K562 (cell line): ENCODE data around the gene ATF5.

Experiments used
- HNRNPUL1 ChIP-seq: fragments of 200-400 bp; formaldehyde crosslinking; IDR thresholded peaks from 2 replicates; pipeline ENCODE4 v1.6.1; 2017; ENCODE audit warnings: low read length
- MBD2 ChIP-seq: sonication (generic); IDR thresholded peaks from 2 replicates; pipeline ENCODE4 v1.6.1; 2016; ENCODE audit warnings: low read depth, borderline replicate concordance
- RAD21 ChIP-seq, 2 experiments: fragments of 250-450 bp in 1 of 2; fragments of 450-650 bp in 1 of 2; sonication (Bioruptor Pico) in 1 of 2; formaldehyde crosslinking in 1 of 2; IDR thresholded peaks in 1 of 2; conservative IDR thresholded peaks in 1 of 2; 2 replicates each; pipeline versions ENCODE4 v1.4.0 to v1.8.0; 2020 to 2022; ENCODE audit warnings: mild to moderate bottlenecking in 2 of 2, moderate library complexity in 1 of 2
- SIRT6 ChIP-seq: IDR thresholded peaks from one replicate; pipeline ENCODE4 v1.6.1; 2012; ENCODE audit warnings: low read depth, mild to moderate bottlenecking, control low read depth, inconsistent platforms, low read length, moderate library complexity
- ZKSCAN1 ChIP-seq: fragments of 150-350 bp; IDR thresholded peaks from 2 replicates; pipeline ENCODE4 v1.6.1; 2016; ENCODE audit warnings: low read depth, low read length
- TF ChIP-seq, protein P1 (sequence below), 3 experiments: IDR thresholded peaks in 2 of 3; conservative IDR thresholded peaks in 1 of 3; 2 replicates each; pipeline ENCODE4 v1.5.1; 2011 to 2012; ENCODE audit warnings: low read length in 3 of 3, mild to moderate bottlenecking in 3 of 3, control low read depth in 2 of 3, improper control_type of control experiment in 1 of 3, inconsistent platforms in 1 of 3, low read depth in 1 of 3, mixed read lengths in 1 of 3, moderate library complexity in 1 of 3; ENCODE audit not compliant: insufficient read depth in 2 of 3

DNA sequence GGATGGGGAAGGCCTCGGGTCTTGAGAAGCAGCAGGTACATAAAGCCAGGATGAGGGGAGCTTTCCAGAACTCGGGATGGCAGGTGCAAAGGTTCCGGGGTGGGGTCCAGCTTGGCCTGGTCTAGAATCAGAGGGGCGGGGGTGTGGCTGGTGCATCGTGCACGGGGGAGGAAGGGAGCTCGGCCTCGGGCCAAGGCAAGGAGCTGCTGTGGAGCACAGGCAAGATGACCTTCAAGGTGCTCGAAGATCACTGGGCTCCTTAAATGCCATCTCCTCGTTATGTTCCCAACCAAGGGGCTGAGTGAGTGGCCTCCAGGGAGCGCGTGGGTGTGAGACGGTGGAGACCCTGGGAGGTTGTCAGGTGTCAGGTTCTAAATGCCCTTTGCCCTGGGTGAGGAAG, 48.1 kb downstream of the ATF5 start:
- TF ChIP-seq MBD2 (no peak), SIRT6 (no peak), HNRNPUL1 (no peak), ZKSCAN1 (no peak), RAD21 (CRISPR knock-in tag; conservative IDR thresholded peaks at IDR 0.05 in 1 of 2, IDR thresholded peaks at IDR 0.05 in 1 of 2) (no peak)
- TF ChIP-seq, protein P1, sequence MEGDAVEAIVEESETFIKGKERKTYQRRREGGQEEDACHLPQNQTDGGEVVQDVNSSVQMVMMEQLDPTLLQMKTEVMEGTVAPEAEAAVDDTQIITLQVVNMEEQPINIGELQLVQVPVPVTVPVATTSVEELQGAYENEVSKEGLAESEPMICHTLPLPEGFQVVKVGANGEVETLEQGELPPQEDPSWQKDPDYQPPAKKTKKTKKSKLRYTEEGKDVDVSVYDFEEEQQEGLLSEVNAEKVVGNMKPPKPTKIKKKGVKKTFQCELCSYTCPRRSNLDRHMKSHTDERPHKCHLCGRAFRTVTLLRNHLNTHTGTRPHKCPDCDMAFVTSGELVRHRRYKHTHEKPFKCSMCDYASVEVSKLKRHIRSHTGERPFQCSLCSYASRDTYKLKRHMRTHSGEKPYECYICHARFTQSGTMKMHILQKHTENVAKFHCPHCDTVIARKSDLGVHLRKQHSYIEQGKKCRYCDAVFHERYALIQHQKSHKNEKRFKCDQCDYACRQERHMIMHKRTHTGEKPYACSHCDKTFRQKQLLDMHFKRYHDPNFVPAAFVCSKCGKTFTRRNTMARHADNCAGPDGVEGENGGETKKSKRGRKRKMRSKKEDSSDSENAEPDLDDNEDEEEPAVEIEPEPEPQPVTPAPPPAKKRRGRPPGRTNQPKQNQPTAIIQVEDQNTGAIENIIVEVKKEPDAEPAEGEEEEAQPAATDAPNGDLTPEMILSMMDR (IDR thresholded peaks at IDR 0.05 in 2 of 3, conservative IDR thresholded peaks at IDR 0.05 in 1 of 3; ENCODE audit: insufficient read depth in 2 of 3, low read depth in 1 of 3, low read length in 3 of 3), result no peak
